GM19468 (cell line): ENCODE results near the gene NINJ2.

Experiments used
- ATAC-seq: cut with Tn5 transposase; IDR thresholded peaks from one replicate; pipeline ENCODE4 v1.9.1; 2021; ENCODE audit warnings: mild to moderate bottlenecking, moderate library complexity, moderate number of reproducible peaks; ENCODE audit not compliant: unreplicated experiment; ENCODE audit errors: extremely low read depth

NINJ2 gene

GRCh38 chr12:559906-560455 is 103.3 kb downstream of the NINJ2 start:
- no peak for ATAC-seq

GRCh38 chr12:559208-559905 is 103.9 kb downstream of the NINJ2 start:
- ATAC-seq, result no peak

GRCh38 chr12:558580-558979 is 104.7 kb downstream of the NINJ2 start:
- ATAC-seq, result no peak

GRCh38 chr12:556498-556897 is 106.7 kb downstream of the NINJ2 start:
- ATAC-seq, result no peak

GRCh38 chr12:554001-554285 is 109.3 kb downstream of the NINJ2 start:
- ATAC-seq, result no peak

GRCh38 chr12:553216-554000 is 109.8 kb downstream of the NINJ2 start:
- no peak for ATAC-seq

GRCh38 chr12:552466-552865 is 110.8 kb downstream of the NINJ2 start:
- no peak for ATAC-seq

- ATAC-seq, result no peak
Observed at GRCh38 chr12:550473-551260, 112.6 kb downstream of the NINJ2 start.

GRCh38 chr12:549476-550082 is 113.7 kb downstream of the NINJ2 start:
- ATAC-seq, result no peak

- ATAC-seq, result no peak
Observed at GRCh38 chr12:547883-548470, 115.3 kb downstream of the NINJ2 start.

GRCh38 chr12:546920-547845 is 116.1 kb downstream of the NINJ2 start:
- ATAC-seq, result no peak

- ATAC-seq, result no peak
Observed at GRCh38 chr12:546265-546919, 116.9 kb downstream of the NINJ2 start.

- ATAC-seq, result no peak
Observed at GRCh38 chr12:545835-546234, 117.4 kb downstream of the NINJ2 start.

- ATAC-seq, result no peak
Observed at GRCh38 chr12:544941-545635, 118.2 kb downstream of the NINJ2 start.

GRCh38 chr12:544142-544541 is 119.1 kb downstream of the NINJ2 start:
- no peak for ATAC-seq

- no peak for ATAC-seq
Observed at GRCh38 chr12:543114-543451, 120.2 kb downstream of the NINJ2 start.

GRCh38 chr12:542395-543113 is 120.7 kb downstream of the NINJ2 start:
- no peak for ATAC-seq
